Esophagus mucosa (tissue), 1 donor: ENCODE measurements around the gene BCL2L12. TPM values are rescaled to one million over a fixed set of nuclear protein-coding genes. Genes with fewer than 3 reads are reported as not detected.
A peak's percentile ranks its signal among the peaks of the same experiment; 100 is the strongest.
"Not testable (repeated sequence)": the region's sequence is repeated elsewhere in the genome, so short reads cannot be mapped to it uniquely, and the experiment has no call there.

Experiments
- ATAC-seq: fragments of 200-7000 bp; cut with Tn5 transposase; one replicate; pipeline ENCODE4 v1.9.1; 2020
- total RNA-seq: library from RNA; stranded (reverse); gene quantifications from one replicate; pipeline ENCODE4 v1.2.4, GENCODE V29; 2023
- donor health status: DM: yes; HTN: yes; CAD: no.

BCL2L12 gene
- 23.5 TPM for total RNA-seq

GRCh38 chr19:49665351-49666119 lies at the start of gene BCL2L12, which contains the start of gene IRF3:
Gene BCL2L12, plus strand, starts transcription at chr19:49665933. Its CDS starts 760 bp downstream, at chr19:49666693.
Gene IRF3, minus strand, starts transcription at chr19:49665857. Its CDS starts 1,019 bp downstream, at chr19:49664838.
- ATAC-seq: peak; percentile 81

- no peak for ATAC-seq
Observed at GRCh38 chr19:49616532-49616931, 49.2 kb upstream of the BCL2L12 start.

GRCh38 chr19:49616945-49617344 lies 48.8 kb upstream of the BCL2L12 start:
- ATAC-seq: no peak

GRCh38 chr19:49617860-49618259 lies 47.9 kb upstream of the BCL2L12 start:
- ATAC-seq: not testable (repeated sequence)

- peak; percentile 14 for ATAC-seq
Observed at GRCh38 chr19:49624967-49625910, 40.5 kb upstream of the BCL2L12 start.

- no peak for ATAC-seq
Observed at GRCh38 chr19:49626226-49626625, 39.5 kb upstream of the BCL2L12 start.

GRCh38 chr19:49629659-49630058 lies 36.1 kb upstream of the BCL2L12 start:
- ATAC-seq: no peak

- peak; percentile 16 for ATAC-seq
Observed at GRCh38 chr19:49631014-49631588, 34.6 kb upstream of the BCL2L12 start.

- no peak for ATAC-seq
Observed at GRCh38 chr19:49631610-49632192, 34.0 kb upstream of the BCL2L12 start.

- no peak for ATAC-seq
Observed at GRCh38 chr19:49632576-49632975, 33.2 kb upstream of the BCL2L12 start.

- ATAC-seq: not testable (repeated sequence)
Observed at GRCh38 chr19:49633273-49633672, 32.5 kb upstream of the BCL2L12 start.

GRCh38 chr19:49635530-49636232 lies 30.1 kb upstream of the BCL2L12 start:
- no peak for ATAC-seq

- no peak for ATAC-seq
Observed at GRCh38 chr19:49636233-49636932, 29.4 kb upstream of the BCL2L12 start.

- ATAC-seq: peak; percentile 3
Observed at GRCh38 chr19:49637821-49638738, 27.7 kb upstream of the BCL2L12 start.

- no peak for ATAC-seq
Observed at GRCh38 chr19:49639401-49640112, 26.2 kb upstream of the BCL2L12 start.

GRCh38 chr19:49640113-49640898 lies 25.4 kb upstream of the BCL2L12 start, which contains the start of gene RRAS:
Gene RRAS, minus strand, starts transcription at chr19:49640143. Its CDS starts 45 bp downstream, at chr19:49640098.
- ATAC-seq: peak; percentile 74

- peak; percentile 84 for ATAC-seq
Observed at GRCh38 chr19:49641688-49642491, 23.8 kb upstream of the BCL2L12 start, which contains the start of gene SCAF1. Gene SCAF1, plus strand, starts transcription at chr19:49642209. Its CDS starts 2,818 bp downstream, at chr19:49645027.
